ES-I3 (cell line): ENCODE data around the gene C5orf58.
A peak's percentile ranks its signal among the peaks of the same experiment; 100 is the strongest.
"Not testable (repeated sequence)": the region's sequence is repeated elsewhere in the genome, so short reads cannot be mapped to it uniquely, and the experiment has no call there.

Experiments
- H3K36me3 ChIP-seq: 2 replicates; pipeline ENCODE4 v1.6.1; 2013; ENCODE audit warnings: mild to moderate bottlenecking, low read length, control low read depth, moderate library complexity; ENCODE audit not compliant: insufficient read depth
- H3K4me1 ChIP-seq: 2 replicates; pipeline ENCODE4 v1.6.1; 2013; ENCODE audit warnings: mild to moderate bottlenecking, control low read depth, low read length; ENCODE audit not compliant: insufficient read depth
- H3K9ac ChIP-seq: 2 replicates; pipeline ENCODE4 v1.6.1; 2013; ENCODE audit warnings: low read depth, mild to moderate bottlenecking, low read length, moderate library complexity
- H3K9me3 ChIP-seq: 2 replicates; pipeline ENCODE4 v1.6.1; 2013; ENCODE audit warnings: mild to moderate bottlenecking, low read length, moderate library complexity; ENCODE audit not compliant: control insufficient read depth, insufficient read depth

C5orf58 gene

GRCh38 chr5:170235876-170236864 is 3.4 kb downstream of the C5orf58 start:
- Histone ChIP-seq H3K9me3 (no peaks in the 10 kb centered on the region), H3K4me1 (no peaks in the 10 kb centered on the region), H3K36me3 (no peaks in the 10 kb centered on the region; the same call in 1 of the 2 replicates), H3K9ac (no peak overlapping the region)

DNA sequence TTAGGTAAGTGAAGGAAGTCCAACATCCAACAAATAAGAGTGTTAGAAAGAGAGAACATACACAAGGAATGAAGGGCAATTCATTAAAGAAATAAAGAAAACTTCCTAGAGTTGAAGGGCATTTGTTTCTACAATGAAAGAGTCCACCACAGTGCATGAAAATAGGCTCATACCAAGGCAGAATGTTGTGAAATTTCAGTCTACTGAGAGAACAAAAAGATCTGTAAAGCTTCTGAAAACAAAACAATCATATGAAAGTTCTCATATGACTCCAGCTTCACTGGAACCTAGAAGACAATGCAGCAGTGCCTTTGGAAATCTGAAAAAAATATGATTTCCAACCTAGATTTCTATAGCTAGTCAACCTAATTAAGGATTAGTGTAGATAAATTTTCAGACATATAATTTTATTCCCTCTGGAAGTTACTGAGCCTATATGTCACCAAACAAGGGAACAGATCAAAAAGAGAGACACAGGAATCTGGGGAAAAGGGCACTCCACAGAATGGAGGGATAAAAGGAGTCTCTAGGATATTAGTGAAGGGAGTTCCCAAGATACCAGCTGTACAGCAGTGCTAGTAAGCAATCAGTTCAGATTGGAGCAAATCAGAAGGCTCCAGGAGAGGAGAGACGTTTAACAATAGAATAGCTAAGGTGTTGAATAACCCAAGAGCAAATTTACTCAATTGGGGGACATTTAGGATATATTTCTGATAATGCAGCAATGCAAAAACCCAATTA is 5.8 kb downstream of the C5orf58 start:
- Histone ChIP-seq H3K9me3 (no peaks in the 10 kb centered on the region), H3K4me1 (no peaks in the 10 kb centered on the region), H3K36me3 (no peaks in the 10 kb centered on the region; the same call in 1 of the 2 replicates), H3K9ac (no peak overlapping the region)

- H3K9me3 ChIP-seq, H3K4me1 ChIP-seq, H3K36me3 ChIP-seq: not testable (repeated sequence)
- peak overlapping the region; percentile 53; the same call in 1 of the 2 replicates for H3K9ac ChIP-seq
These were observed 12.7 kb downstream of the C5orf58 start for GRCh38 chr5:170245436-170245835.

- Histone ChIP-seq H3K4me1 (peaks cover 14% of the 10 kb centered on the region; the same call in 1 of the 2 replicates), H3K36me3 (no peaks in the 10 kb centered on the region)
These were observed 13.5 kb downstream of the C5orf58 start for GRCh38 chr5:170246126-170246870.

DNA sequence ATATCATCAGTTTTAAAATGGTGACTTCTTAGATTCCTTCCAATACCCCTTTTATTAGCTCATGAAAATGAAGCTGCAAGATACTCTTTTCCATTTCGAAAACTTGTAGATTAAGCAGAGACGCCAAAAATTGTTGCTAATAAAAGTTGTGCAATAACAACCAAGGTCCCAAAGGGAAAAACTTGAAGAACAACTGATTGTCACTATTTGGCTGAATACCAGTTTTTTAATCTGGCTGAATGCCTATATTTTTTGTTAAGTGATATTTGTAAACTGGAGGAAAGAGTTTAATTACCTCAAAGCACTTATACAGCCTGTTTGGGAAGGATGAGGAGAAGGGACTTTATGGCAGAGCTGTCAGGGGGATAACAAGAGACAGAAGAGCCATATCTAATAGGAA is 14.6 kb downstream of the C5orf58 start:
- Histone ChIP-seq H3K36me3 (no peaks in the 10 kb centered on the region), H3K9me3 (no peaks in the 10 kb centered on the region), H3K9ac (no peak overlapping the region)

More at GRCh38 chr5:170246126-170246870, 13.5 kb downstream of the C5orf58 start:
- Histone ChIP-seq H3K9me3 (no peaks in the 10 kb centered on the region), H3K9ac (no peak overlapping the region; the same call in 1 of the 2 replicates)

GRCh38 chr5:170248172-170248930 is 15.6 kb downstream of the C5orf58 start:
- no peaks in the 10 kb centered on the region for H3K9me3 ChIP-seq
- peaks cover 35% of the 10 kb centered on the region for H3K4me1 ChIP-seq
- no peaks in the 10 kb centered on the region for H3K36me3 ChIP-seq
- H3K9ac ChIP-seq, result no peak overlapping the region

More for the DNA sequence above, 14.6 kb downstream of the C5orf58 start:
- peaks cover 25% of the 10 kb centered on the region for H3K4me1 ChIP-seq

- H3K36me3 ChIP-seq, H3K9me3 ChIP-seq: not testable (repeated sequence)
- H3K4me1 ChIP-seq, result peaks cover 40% of the 10 kb centered on the region
These were observed 16.1 kb downstream of the C5orf58 start for GRCh38 chr5:170248931-170249227.

GRCh38 chr5:170249355-170249754 is 16.6 kb downstream of the C5orf58 start:
- Histone ChIP-seq H3K36me3 (no peaks in the 10 kb centered on the region), H3K9me3 (no peaks in the 10 kb centered on the region), H3K9ac (no peak overlapping the region), H3K4me1 (peaks cover 45% of the 10 kb centered on the region)

More at GRCh38 chr5:170248931-170249227, 16.1 kb downstream of the C5orf58 start:
- H3K9ac ChIP-seq, result not testable (repeated sequence)

DNA sequence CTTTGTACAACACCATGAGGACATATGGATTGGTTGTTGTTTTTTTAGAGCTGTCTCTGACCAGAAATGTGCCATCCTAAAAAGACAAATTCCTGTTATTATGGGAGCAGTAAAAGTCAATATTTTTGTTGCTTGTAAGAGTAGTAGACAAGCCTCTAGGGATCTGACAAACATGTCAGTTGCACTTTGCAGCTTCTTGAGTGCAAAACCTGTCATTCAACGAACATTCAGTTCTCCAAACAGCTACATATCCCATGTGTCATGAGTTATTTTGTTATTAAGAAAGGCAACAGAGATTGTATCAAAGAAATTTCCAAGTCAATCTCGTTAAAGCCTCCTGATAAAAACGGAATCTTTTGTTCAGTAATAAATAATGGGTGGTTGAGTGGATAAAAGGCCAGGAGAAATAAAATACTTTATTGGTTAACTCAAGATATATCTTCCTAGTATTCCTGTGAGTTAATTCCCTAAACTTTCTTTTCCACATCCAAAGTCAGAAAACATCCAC is 18.1 kb downstream of the C5orf58 start:
- Histone ChIP-seq H3K4me1 (peaks cover 56% of the 10 kb centered on the region), H3K36me3 (no peaks in the 10 kb centered on the region), H3K9me3 (no peaks in the 10 kb centered on the region), H3K9ac (no peak overlapping the region)

GRCh38 chr5:170251462-170251861 is 18.7 kb downstream of the C5orf58 start:
- Histone ChIP-seq H3K36me3 (no peaks in the 10 kb centered on the region), H3K9me3 (no peaks in the 10 kb centered on the region), H3K4me1 (peaks cover 60% of the 10 kb centered on the region)

DNA sequence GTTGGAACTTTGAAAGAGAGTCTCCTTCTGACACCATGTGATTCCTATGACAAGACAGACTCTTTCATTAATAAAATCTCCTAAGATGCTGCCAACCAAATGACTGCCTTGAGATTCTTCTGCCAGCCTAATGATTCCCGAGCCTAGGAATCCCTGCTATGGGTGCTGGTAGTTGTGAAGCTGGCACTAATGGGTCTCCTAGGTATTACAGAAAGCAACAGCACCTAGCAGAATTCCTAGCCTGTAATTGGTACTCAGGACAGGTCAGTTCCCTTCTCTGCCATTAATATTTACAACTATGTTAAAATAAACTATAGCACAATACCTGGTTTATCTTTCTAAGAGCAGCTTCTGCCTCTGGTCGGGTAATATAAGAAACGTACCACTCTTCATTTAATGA is 19.3 kb downstream of the C5orf58 start:
- no peaks in the 10 kb centered on the region for H3K9me3 ChIP-seq
- H3K4me1 ChIP-seq, result peaks cover 62% of the 10 kb centered on the region
- no peak overlapping the region for H3K9ac ChIP-seq
- H3K36me3 ChIP-seq, result no peaks in the 10 kb centered on the region

More at GRCh38 chr5:170251462-170251861, 18.7 kb downstream of the C5orf58 start:
- no peak overlapping the region for H3K9ac ChIP-seq

DNA sequence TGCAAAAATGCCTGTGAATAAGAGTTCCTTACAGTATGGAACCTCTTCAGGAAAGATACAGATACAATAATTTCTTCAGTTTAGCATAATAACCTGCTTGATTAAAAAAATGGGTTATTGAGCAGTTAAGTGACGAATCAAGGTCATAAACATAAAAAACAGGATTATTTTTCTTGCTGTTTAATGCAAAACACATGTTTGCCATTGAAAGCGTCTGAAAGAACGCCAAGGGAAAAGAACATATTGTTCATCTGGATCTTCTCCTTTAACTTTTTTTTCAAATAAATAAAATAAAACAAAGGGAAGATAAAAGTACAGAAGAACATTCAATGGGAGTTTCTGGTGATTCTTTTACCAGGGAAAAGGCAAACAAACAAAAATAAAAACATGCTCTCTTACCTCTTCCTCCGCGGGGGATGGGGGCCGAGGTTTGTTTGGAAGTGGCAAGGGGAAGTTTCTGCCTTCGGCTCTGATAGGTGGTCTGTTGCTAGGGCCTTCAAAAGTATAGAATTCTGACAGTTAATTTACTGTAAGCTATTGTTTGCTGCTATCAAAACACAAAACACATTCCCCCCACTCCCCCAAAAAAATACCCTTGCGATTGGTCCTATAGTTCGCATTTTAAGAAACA is 20.1 kb downstream of the C5orf58 start:
- no peak overlapping the region for H3K9ac ChIP-seq
- H3K9me3 ChIP-seq, result no peaks in the 10 kb centered on the region
- no peaks in the 10 kb centered on the region for H3K36me3 ChIP-seq
- peaks cover 65% of the 10 kb centered on the region for H3K4me1 ChIP-seq

- H3K4me1 ChIP-seq, result peaks cover 65% of the 10 kb centered on the region
These were observed 21.3 kb downstream of the C5orf58 start for GRCh38 chr5:170254056-170254455.

More at GRCh38 chr5:170254056-170254455, 21.3 kb downstream of the C5orf58 start:
- Histone ChIP-seq H3K36me3 (no peaks in the 10 kb centered on the region), H3K9ac (no peak overlapping the region), H3K9me3 (no peaks in the 10 kb centered on the region)
